GM18526 (cell line): ENCODE measurements around the gene DIAPH2.

Source experiments
- POLR2A ChIP-seq: IDR thresholded peaks from 3 replicates; pipeline ENCODE4 v1.6.1; 2011; ENCODE audit not compliant: insufficient read length; ENCODE audit errors: extremely low read depth

The DIAPH2 gene

GRCh38 chrX:96764864-96765263, 80.2 kb downstream of the DIAPH2 start:
- no peak for TF ChIP-seq POLR2A

- no peak for TF ChIP-seq POLR2A
These were observed 85.7 kb downstream of the DIAPH2 start for GRCh38 chrX:96770315-96770714.

- no peak for TF ChIP-seq POLR2A
These were observed 86.8 kb downstream of the DIAPH2 start for GRCh38 chrX:96771486-96771885.

GRCh38 chrX:96774116-96774515, 89.5 kb downstream of the DIAPH2 start:
- no peak for TF ChIP-seq POLR2A

GRCh38 chrX:96776966-96777365, 92.3 kb downstream of the DIAPH2 start:
- TF ChIP-seq POLR2A = no peak

GRCh38 chrX:96791559-96791958, 106.9 kb downstream of the DIAPH2 start:
- TF ChIP-seq POLR2A = no peak

GRCh38 chrX:96792047-96792446, 107.4 kb downstream of the DIAPH2 start:
- TF ChIP-seq POLR2A = no peak

- TF ChIP-seq POLR2A = no peak
These were observed 114.3 kb downstream of the DIAPH2 start for GRCh38 chrX:96798982-96799381.

GRCh38 chrX:96807318-96807717, 122.7 kb downstream of the DIAPH2 start:
- TF ChIP-seq POLR2A = no peak

- TF ChIP-seq POLR2A = no peak
These were observed 136.3 kb downstream of the DIAPH2 start for GRCh38 chrX:96820935-96821334.

- TF ChIP-seq POLR2A = no peak
These were observed 139.5 kb downstream of the DIAPH2 start for GRCh38 chrX:96824166-96824565.

GRCh38 chrX:96833333-96833732, 148.7 kb downstream of the DIAPH2 start:
- no peak for TF ChIP-seq POLR2A

GRCh38 chrX:96834137-96834536, 149.5 kb downstream of the DIAPH2 start:
- no peak for TF ChIP-seq POLR2A

- TF ChIP-seq POLR2A = no peak
These were observed 151.1 kb downstream of the DIAPH2 start for GRCh38 chrX:96835660-96836289.

- no peak for TF ChIP-seq POLR2A
These were observed 153.2 kb downstream of the DIAPH2 start for GRCh38 chrX:96837808-96838207.

GRCh38 chrX:96838537-96838936, 153.9 kb downstream of the DIAPH2 start:
- TF ChIP-seq POLR2A = no peak

- TF ChIP-seq POLR2A = no peak
These were observed 156.7 kb downstream of the DIAPH2 start for GRCh38 chrX:96841325-96841724.
